Suprapubic skin (tissue), 4 donors: Measurements from ENCODE around the gene PLA2R1.

Experiments used
- CTCF ChIP-seq, 2 donors: fragments of 200-600 bp in 1 of 2; fragments of 450-650 bp in 1 of 2; sonication (generic) in 1 of 2; IDR thresholded peaks; one replicate each; pipeline ENCODE4 v1.5.1; 2016 to 2019; ENCODE audit warnings: antibody characterized with exemption in 2 of 2, mild to moderate bottlenecking in 1 of 2, moderate library complexity in 1 of 2
- EP300 ChIP-seq: sonication (generic); formaldehyde crosslinking; IDR thresholded peaks from one replicate; pipeline ENCODE4 v1.6.1; 2017; ENCODE audit warnings: antibody characterized with exemption
- POLR2A ChIP-seq, 2 donors: fragments of 450-650 bp; IDR thresholded peaks; one replicate each; pipeline ENCODE4 v1.6.1; 2017; ENCODE audit warnings: antibody characterized with exemption in 2 of 2, mild to moderate bottlenecking in 2 of 2, moderate library complexity in 2 of 2
- POLR2AphosphoS5 ChIP-seq, 3 donors: sonication (generic); formaldehyde crosslinking; IDR thresholded peaks; one replicate each; pipeline ENCODE4 v1.6.1; 2017; ENCODE audit warnings: antibody characterized with exemption in 3 of 3

GRCh38 chr2:159996792-159997546 lies 65.4 kb downstream of the PLA2R1 start:
- TF ChIP-seq POLR2AphosphoS5 (IDR thresholded peaks at IDR 0.05) (no peak), CTCF (IDR thresholded peaks at IDR 0.05) (no peak), EP300 (no peak), POLR2A (IDR thresholded peaks at IDR 0.05) (no peak)
